ENCODE measurements around the gene REX1BD.

Gene REX1BD

DNA sequence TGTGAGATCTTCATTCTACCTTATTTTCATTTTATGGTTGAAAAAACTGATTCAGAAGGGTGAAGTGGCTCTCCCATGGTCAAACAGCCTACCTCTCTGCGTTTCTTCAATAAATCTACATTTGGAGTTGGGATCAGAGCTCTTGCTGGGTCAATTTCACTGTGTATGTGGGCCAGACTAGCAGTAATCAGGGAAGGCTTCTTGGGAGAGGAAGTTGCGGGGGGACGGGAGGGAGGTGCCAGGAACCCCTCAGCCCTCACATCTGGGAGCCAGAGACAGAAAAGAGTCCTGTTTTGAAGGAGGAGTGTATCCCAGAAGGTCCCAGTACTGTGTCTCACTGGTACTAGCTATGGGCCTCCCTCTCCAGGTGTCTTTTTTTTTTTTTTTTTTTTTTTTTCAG is 30.0 kb upstream of the REX1BD start:
- no peak for DNase-seq (ENCODE audit: low read depth in 1 of 2, low spot score in 1 of 2)
- in situ Hi-C loops (cut with HindIII; ENCODE audit: low pct_unique_long_range_greater_than_20kb, low sequenced_read_pairs) = no loop called here
- TF ChIP-seq JUND (IDR thresholded peaks at IDR 0.05; ENCODE audit: low read depth) = no peak

DNA sequence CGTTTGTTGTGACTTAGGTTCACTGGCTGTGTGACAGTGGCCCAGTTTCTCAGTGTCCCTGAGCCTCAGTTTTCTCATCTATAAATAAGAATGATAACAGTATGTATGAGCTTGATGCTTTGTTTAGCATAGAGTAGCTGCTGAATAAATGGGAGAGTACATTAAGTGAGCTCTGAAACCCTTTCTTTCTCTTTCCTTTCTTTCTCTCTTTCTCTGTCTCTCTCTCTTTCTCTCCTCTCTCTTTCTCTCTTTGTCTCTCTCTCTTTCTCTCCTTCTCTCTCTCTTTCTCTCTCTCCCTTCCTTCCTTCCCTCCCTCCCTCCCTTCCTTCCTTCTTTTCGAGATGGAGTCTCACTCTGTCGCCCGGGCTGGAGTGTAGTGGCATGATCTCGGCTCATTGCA is 28.9 kb upstream of the REX1BD start:
- no peak for DNase-seq (ENCODE audit: low read depth in 1 of 2, low spot score in 1 of 2)
- in situ Hi-C loops (cut with HindIII; ENCODE audit: low pct_unique_long_range_greater_than_20kb, low sequenced_read_pairs) = no loop called here
- TF ChIP-seq JUND (IDR thresholded peaks at IDR 0.05; ENCODE audit: low read depth) = no peak

DNA sequence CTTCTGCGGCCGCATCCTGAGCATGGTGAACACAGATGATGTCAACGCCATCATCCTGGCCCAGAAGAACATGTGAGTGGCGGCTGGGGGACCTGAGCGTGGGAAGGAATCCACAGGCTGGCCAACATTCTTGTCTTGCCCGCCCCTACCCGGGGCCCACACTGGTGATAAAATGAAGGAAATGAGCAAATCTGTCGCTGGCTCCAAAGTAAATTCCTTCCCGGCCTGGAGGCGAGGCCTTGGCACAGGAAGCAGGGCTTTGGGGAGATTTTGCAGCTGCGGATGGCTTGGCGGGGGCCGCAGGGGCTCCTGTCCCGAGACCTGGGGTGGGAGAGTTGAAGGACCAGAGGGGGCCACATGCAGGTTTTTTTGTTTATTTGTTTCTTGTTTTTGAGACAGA is 26.5 kb upstream of the REX1BD start:
- in situ Hi-C loops (cut with HindIII; ENCODE audit: low pct_unique_long_range_greater_than_20kb, low sequenced_read_pairs) = no loop called here
- no peak for TF ChIP-seq JUND (IDR thresholded peaks at IDR 0.05; ENCODE audit: low read depth)
- DNase-seq (ENCODE audit: low read depth in 1 of 2, low spot score in 1 of 2) = no peak

DNA sequence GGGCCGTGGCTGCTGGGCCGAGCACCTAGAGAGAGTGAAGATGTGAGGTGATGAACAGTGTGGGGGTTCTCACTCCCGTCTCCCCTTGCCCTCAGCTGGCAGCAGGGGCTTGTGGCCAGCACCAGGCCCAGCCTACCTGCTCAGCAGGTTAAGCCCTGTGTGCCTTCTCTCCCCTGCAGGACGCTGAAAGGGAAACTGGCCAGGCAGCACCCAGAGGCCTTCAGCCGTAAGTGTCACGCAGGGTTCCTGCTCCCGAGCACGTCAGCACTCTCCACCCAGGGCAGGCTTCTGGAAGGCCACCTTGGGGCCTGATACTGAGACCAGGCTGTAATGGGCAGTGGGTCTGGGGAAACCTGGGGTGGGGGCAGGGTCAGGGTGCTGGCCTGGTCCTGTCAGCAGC is 21.6 kb upstream of the REX1BD start:
- in situ Hi-C loops (cut with HindIII; ENCODE audit: low pct_unique_long_range_greater_than_20kb, low sequenced_read_pairs) = no loop called here
- TF ChIP-seq JUND (IDR thresholded peaks at IDR 0.05; ENCODE audit: low read depth) = no peak
- DNase-seq (ENCODE audit: low read depth in 1 of 2, low spot score in 1 of 2) = no peak

DNA sequence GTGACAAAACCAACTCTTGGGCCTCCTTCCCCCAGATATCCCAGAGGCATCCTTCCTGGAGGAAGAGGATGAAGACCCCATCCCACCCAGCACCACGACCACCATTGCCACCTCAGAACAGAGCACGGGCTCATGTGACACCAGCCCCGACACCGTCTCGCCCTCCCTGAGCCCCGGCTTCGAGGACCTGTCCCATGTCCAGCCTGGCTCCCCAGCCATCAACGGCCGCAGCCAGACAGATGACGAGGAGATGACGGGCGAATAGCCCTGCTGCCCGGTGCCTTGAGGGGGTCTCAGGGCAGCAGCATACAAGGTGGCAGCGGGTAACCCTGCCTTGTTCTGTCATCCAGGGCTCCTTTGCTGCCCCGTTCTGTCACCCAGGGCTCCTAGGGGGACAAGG is 20.2 kb upstream of the REX1BD start:
- in situ Hi-C loops (cut with HindIII; ENCODE audit: low pct_unique_long_range_greater_than_20kb, low sequenced_read_pairs) = no loop called here
- TF ChIP-seq JUND (IDR thresholded peaks at IDR 0.05; ENCODE audit: low read depth) = no peak
- no peak for DNase-seq (ENCODE audit: low read depth in 1 of 2, low spot score in 1 of 2)

DNA sequence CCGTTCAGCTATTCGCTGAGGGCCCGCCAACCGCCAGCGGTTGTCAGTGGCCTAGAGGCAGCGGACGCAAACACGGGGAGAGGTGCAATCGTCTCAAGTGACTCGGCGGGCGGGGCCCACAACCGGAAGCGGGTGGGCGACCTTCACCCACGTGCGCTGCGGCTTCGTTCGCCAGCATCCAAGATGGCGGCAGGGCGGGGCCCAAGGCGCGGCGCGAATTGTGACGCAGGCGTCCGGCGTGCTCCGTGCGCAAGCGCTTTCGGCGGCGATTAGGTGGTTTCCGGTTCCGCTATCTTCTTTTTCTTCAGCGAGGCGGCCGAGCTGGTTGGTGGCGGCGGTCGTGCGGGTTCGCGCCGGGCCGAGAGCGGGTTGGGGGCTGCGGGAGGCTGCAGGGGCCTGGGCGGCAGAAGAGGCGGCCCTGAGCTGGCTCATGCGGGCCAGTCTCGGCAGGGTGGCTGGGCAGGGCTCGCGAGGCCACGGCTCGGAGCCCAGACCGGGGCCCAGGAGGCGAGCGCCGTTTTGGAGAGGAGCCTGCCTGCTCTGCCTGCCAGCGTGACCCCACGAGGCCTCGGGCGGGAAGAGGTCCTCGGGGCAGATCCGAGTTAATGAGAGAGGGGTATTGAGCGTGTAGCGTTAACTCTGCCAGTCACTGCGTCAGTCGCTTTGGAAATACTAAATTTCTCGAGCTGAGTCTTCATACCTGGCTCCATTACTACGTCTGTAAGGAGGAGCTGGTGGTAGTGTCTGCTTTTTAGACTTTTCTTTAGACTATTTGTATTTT is 16.8 kb upstream of the REX1BD start, which contains the start of gene UBA52:
TSS of gene UBA52 (plus strand) at position 294 of the 781 bp plus-strand sequence. CDS start 1,444 bp downstream, outside the sequence.
- DNase-seq (ENCODE audit: low read depth in 1 of 2, low spot score in 1 of 2) = peak; percentile 70 to 97
- no peak for TF ChIP-seq JUND (IDR thresholded peaks at IDR 0.05; ENCODE audit: low read depth)
- in situ Hi-C loops (cut with HindIII; ENCODE audit: low pct_unique_long_range_greater_than_20kb, low sequenced_read_pairs) = no loop called here

DNA sequence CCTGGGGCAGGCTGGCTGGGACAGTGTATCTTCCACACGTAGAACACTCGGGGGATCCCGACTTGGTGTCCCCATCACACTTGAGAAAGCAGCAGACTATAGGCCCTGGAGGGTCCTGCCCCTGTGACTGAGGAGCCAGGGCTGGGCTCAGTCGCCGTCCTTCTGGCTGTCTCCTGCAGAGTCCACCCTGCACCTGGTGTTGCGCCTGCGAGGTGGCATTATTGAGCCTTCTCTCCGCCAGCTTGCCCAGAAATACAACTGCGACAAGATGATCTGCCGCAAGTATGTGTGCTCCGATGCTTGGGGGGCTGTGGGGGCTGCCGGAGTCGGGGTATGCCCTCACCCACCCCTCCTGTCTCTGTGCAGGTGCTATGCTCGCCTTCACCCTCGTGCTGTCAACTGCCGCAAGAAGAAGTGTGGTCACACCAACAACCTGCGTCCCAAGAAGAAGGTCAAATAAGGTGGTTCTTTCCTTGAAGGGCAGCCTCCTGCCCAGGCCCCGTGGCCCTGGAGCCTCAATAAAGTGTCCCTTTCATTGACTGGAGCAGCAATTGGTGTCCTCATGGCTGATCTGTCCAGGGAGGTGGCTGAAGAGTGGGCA is 13.8 kb upstream of the REX1BD start:
- in situ Hi-C loops (cut with HindIII; ENCODE audit: low pct_unique_long_range_greater_than_20kb, low sequenced_read_pairs) = no loop called here
- TF ChIP-seq JUND (IDR thresholded peaks at IDR 0.05; ENCODE audit: low read depth) = no peak
- DNase-seq (ENCODE audit: low read depth in 1 of 2, low spot score in 1 of 2) = no peak

DNA sequence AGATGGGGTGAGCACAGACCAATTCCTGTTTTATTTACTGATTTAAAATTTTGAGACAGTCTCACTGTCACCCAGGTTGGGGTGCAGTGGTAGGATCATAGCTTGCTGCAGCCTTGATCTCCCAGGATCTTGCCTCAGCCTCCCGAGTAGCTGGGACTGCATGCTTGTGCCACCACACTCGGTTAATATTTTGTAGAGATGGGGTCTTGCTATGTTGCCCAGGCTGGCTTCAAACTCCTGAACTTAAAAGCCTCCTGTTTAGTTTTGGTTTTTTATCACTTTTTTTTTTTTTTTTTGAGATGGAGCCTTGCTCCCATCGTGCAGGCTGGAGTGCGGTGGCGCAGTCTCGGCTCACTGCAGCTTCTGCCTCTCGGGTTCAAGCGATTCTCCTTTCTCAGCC is 12.2 kb upstream of the REX1BD start:
- TF ChIP-seq JUND (IDR thresholded peaks at IDR 0.05; ENCODE audit: low read depth) = no peak
- DNase-seq (ENCODE audit: low read depth in 1 of 2, low spot score in 1 of 2) = no peak
- in situ Hi-C loops (cut with HindIII; ENCODE audit: low pct_unique_long_range_greater_than_20kb, low sequenced_read_pairs) = no loop called here

DNA sequence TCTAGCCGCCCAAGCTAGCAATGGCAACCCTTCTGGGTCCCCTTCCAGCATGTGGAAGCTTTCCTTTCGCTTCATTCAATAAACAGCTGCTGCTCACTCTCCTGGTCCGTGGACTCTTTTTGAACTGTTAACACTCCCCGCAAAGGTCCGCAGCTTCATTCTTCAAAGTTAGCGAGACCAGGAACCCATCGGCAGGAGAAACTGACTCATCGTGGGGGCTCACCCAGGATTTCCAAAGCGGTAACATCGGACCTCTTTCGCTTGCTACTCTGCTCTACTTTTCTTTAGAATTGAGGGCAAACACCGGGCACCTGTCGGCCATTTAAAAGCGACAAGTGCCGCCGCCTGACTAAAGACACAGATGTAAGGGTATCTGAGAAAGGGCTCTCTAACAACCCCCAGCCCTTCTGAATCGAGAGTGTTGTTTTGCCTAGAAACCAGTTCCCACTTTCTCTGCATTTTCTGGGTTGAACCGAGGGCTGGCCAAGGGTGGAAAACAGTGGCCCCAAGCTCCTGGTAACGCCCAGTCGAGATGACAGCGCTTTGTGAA is 11.2 kb upstream of the REX1BD start:
- in situ Hi-C loops (cut with HindIII; ENCODE audit: low pct_unique_long_range_greater_than_20kb, low sequenced_read_pairs) = no loop called here
- DNase-seq (ENCODE audit: low read depth in 1 of 2, low spot score in 1 of 2) = no peak
- TF ChIP-seq JUND (IDR thresholded peaks at IDR 0.05; ENCODE audit: low read depth) = no peak

DNA sequence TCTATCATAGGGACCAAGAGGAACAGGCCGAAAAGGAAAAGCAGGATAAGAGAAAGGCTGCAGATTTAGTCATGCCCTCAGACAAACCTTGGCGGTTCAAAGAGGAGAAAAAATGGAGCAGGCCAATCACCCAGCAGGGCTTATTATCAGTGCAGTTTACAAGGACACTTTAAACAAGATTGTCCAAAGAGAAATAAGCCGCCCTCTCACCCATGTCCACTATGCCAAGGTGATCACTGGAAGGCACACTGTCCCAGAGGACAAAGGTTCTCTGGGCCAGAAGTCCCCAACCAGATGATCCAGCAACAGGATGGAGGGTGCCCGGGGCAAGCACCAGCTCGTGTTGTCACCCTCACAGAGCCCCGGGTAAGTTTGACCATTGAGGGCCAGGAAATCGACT is 8.3 kb upstream of the REX1BD start:
- no peak for TF ChIP-seq JUND (IDR thresholded peaks at IDR 0.05; ENCODE audit: low read depth)
- no peak for DNase-seq (ENCODE audit: low read depth in 1 of 2, low spot score in 1 of 2)
- in situ Hi-C loops (cut with HindIII; ENCODE audit: low pct_unique_long_range_greater_than_20kb, low sequenced_read_pairs) = no loop called here

DNA sequence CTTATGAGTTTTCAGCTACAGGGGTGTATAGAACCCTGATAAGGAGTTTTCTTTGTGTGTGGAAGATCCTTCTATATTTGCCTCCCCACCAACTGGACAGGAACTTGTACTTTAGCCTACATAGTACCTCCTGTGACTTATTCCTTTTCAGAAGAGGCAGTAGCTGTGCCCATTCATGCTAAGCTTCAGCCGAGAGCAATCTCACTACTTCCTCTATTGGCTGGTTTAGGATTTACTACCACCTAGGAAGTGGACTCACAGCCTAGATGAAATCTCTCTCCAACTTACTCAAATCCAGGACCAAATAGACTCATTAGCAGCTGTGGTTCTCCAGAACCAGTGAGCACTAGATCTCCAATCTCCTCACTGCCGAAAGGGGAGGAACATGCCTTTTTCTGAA is 2.3 kb upstream of the REX1BD start:
- in situ Hi-C loops (cut with HindIII; ENCODE audit: low pct_unique_long_range_greater_than_20kb, low sequenced_read_pairs) = no loop called here
- no peak for TF ChIP-seq JUND (IDR thresholded peaks at IDR 0.05; ENCODE audit: low read depth)
- peak in 1 of 2 experiments; percentile 41 for DNase-seq (ENCODE audit: low read depth in 1 of 2, low spot score in 1 of 2)

DNA sequence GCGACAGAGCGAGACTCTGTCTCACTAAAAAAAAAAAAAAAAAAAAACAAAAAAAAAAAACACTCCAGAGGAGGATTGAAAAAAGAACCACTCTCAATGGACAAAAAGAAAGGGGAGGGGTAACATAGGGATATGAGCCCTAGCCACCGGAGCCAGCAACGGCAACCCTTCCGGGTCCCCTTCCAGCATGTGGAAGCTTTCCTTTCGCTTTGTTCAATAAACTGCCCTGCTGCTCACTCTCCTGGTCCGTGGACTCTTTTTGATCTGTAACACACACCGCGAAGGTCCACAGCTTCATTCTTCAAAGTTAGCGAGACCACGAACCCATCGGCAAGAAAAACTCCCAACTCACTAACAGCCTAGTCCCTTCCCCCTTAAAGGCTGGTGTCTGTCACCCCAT is 1.0 kb upstream of the REX1BD start:
- DNase-seq (ENCODE audit: low read depth in 1 of 2, low spot score in 1 of 2) = no peak
- in situ Hi-C loops (cut with HindIII; ENCODE audit: low pct_unique_long_range_greater_than_20kb, low sequenced_read_pairs) = no loop called here
- TF ChIP-seq JUND (IDR thresholded peaks at IDR 0.05; ENCODE audit: low read depth) = no peak

DNA sequence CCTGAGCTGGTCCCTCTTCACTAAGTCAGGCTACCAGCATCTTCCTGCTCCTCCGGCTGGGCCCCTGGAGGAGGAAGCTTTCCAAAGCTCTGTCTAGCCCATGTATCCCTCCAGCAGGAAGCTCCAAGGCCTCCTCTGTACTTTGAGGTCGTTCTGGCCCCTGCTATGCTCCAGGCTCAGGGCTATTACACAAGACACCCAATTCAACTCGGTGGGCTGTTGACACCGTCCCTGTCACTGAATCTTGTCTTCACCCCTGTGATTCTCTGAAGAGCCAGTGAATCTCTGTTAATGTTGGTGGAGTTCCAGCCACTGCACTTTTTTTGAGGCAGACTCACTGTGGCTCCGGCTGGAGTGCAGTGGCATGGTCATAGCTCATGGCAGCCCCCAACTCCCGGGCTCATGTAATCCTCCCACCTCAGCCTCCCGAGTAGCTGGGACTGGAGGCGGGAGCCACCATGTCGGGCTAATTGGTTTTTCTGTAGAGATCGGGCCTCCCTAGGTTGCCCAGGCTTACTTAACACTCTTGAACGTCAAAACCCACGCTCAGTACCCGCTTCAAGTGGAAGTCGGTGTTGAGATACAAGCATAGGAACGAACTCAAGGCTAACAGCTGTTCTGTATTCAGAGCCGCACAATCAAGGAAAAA is 512 bp upstream of the REX1BD start:
- DNase-seq (ENCODE audit: low read depth in 1 of 2, low spot score in 1 of 2) = no peak
- no peak for TF ChIP-seq JUND (IDR thresholded peaks at IDR 0.05; ENCODE audit: low read depth)
- in situ Hi-C loops (cut with HindIII; ENCODE audit: low pct_unique_long_range_greater_than_20kb, low sequenced_read_pairs) = no loop called here

All from T47D (cell line).